Left ventricle myocardium superior (tissue), 1 donor: ENCODE data around the gene ZNF609. TPM values are rescaled to one million over a fixed set of nuclear protein-coding genes. Genes with fewer than 3 reads are reported as not detected.
"Not testable (repeated sequence)": the region's sequence is repeated elsewhere in the genome, so short reads cannot be mapped to it uniquely, and the experiment has no call there.

Source experiments
- ATAC-seq: fragments of 200-7000 bp; cut with Tn5 transposase; one replicate; pipeline ENCODE4 v1.9.1; 2020; ENCODE audit warnings: mild to moderate bottlenecking, moderate library complexity
- DNase-seq: peaks from one replicate; pipeline ENCODE4 v3.0.0-alpha.2; 2020
- intact Hi-C: fragments of 100-400 bp; cut with micrococcal nuclease; formaldehyde crosslinking; loops from one replicate; pipeline ENCODE4 v1.11.0; 2022
- total RNA-seq: library from RNA; stranded (reverse); fragmentation: NEBNext Ultra II Directional; extraction: Animal tissue kit (Norgen Biotek cat#: 25700); gene quantifications from one replicate; pipeline ENCODE4 v1.2.1, GENCODE V29; 2021
- donor health status: DM: no; HTN: yes; CAD: no; lungs with severe emphysema.

Gene ZNF609
- total RNA-seq, 1 donor from 2014 or later, result 17.7 TPM

DNA sequence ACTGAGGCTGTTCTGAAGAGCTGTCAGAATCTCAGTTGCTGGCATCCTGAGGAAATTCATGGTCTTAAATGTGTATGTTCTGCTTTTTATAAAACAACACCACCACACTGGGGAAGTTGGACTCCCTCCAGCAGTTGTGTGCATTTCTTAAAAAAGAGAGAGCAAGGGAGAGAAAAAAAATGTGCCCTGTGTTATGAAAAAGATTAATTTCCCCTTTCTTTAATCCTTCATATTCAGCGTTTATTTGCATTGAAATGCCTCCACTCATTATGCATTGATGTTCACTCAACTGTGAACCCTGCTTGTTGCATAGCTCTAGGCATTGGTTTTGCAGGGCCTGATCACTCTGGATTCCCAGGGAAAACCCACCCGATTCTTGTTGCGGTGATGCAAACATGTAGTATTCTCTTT, 4.4 kb upstream of the ZNF609 start:
- intact Hi-C loops, result no loop called here
- ATAC-seq, result no peak
- no peak for DNase-seq

DNA sequence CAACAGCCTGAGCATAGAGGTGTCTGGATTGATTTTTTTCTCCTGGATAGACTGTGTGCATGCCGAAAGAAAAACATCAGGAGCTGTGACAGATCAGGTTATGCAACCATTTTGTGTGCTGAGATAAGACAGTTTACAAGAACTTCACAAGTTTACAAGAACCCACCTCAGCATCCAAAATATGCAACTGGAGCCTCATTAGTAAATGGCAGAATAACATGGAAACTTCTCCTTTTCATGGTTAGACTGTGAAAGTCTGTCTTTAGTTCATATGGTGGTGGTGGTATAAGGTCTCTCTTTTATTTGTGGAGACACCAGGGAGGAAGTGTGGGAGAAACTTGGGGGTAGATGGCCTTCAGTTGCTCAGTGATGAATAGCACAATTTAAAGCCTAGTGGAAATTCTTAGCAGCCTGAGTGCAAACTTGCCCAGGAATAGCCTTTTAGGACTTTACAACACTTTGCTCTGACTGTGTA, 3.7 kb upstream of the ZNF609 start:
- intact Hi-C loops, result no loop called here
- ATAC-seq (no peak), DNase-seq (no peak)

DNA sequence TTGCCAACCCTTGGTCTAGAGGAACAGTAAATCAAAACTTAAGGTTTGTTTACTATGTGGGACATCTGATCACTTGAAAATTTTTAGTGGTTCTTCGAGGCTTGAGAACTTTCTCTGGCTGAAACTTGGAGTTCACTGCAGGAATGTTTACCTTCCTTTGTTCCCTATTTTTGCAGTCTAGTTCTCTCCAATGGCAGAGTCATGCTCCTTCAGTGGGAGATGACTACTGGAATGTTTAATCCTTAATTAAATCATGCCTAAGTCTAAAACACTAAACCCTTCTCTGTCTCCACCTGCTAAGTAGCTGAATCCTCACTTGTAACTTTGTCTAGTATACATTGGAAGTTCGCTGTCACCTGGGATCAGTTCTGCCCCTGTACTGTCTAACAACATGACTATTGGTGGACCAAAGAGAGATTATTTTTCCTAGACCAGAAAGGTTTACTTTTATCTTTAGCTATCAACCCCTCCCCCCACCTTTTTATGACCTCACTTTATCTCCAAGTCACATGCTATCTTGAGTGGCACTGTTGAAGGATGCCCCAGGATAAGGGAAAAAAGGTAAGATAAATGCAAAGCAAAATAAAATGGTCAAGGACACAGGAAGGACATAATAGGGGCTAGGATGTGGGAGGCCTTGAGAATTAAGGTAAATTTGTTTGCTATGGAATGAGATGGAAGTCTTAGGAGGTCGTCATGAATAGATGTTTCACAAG, 1.2 kb upstream of the ZNF609 start:
- intact Hi-C loops, result no loop called here
- DNase-seq (no peak), ATAC-seq (no peak)

DNA sequence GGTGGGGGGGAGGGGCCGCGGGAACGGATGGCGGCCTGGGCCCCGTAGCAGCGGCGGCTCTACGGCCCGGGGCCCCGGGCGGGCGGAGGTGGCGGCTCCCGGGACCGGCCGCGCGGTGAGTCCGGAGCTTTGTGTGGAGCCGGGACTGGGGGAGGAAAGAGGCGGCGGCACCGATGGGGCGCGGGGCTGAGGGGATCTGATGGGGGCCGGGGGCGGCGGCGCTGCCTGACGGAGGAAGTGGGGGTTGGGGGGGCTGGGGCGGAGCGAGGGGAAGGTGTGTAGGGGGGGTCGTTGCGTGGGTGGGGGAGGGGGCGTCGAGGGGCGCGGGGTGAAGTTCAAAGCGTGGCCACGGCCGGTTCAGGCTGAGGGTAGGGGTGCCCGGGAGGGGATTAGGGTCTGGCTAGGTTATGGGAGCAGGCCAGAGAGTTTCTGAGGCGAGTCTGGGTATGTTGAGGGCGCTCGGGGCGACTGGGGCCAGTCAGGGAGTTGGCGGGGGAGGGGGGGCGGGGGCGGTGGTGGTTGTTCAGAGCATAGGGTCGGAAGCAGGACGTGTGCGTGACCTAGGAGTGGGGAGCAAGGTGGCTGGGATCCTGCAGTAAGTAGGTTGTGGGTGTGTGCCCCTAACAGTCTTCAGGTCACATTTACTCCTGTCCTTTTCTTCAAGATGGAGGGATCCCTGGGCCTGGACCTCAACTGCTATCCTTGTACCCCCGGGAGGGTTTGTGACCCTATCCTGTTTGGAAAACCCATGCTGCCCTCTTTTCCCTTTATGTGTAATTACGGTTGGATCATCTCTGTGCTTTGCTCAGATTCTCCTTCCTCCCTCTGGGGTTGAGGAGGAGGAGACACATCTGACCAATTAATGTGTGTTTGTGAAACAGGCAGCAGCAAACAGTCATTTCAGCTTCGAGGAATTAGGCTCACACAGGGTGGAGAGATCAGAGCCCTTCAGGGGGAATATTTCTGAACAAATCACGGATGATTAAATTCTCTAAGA, 644 bp downstream of the ZNF609 start:
- intact Hi-C loops, result no loop called here
- DNase-seq (peak; percentile 35), ATAC-seq (peak; percentile 76)

DNA sequence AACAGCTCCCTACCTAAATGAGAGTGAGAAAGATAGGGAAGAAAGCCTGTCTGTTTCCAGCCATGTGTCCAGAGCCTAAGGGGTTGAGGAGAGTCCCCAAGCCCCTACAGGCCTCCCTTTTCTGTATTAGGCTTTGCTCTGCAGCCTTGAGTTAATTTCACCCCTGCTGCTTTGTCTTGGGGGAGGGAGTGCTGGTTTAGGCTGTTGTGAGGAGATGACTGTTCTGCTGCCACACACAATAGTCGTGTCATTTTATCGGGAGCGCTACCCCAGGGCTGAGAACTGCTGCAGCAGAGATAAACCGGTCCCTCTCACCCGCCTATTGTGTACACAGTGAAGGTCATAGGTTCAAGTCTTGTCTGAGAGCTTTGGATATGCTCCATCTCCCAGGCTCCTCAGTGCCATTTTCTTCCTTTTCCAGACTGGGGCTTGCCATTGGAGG, 1.4 kb downstream of the ZNF609 start:
- intact Hi-C loops, result no loop called here
- DNase-seq (no peak), ATAC-seq (peak; percentile 3)

DNA sequence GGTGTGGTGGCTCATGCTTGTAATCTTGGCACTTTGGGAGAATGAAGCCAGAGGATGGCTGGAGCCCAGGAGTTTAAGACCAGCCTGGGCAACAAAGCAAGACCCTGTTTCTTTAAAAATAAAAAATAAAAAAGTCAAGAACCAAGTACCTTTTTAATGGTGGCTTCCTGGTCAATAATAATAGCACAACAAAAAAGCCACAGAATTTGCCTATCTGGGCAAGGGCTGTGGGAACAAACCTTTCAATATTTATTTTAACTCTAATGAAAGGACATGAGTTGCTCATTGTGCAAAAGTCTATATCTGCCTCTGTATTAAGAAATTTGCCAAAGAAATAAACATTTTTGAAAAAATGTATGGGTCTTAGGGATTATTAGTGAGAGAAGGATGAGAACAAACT, 2.1 kb downstream of the ZNF609 start:
- no peak for ATAC-seq
- intact Hi-C loops, result no loop called here

DNA sequence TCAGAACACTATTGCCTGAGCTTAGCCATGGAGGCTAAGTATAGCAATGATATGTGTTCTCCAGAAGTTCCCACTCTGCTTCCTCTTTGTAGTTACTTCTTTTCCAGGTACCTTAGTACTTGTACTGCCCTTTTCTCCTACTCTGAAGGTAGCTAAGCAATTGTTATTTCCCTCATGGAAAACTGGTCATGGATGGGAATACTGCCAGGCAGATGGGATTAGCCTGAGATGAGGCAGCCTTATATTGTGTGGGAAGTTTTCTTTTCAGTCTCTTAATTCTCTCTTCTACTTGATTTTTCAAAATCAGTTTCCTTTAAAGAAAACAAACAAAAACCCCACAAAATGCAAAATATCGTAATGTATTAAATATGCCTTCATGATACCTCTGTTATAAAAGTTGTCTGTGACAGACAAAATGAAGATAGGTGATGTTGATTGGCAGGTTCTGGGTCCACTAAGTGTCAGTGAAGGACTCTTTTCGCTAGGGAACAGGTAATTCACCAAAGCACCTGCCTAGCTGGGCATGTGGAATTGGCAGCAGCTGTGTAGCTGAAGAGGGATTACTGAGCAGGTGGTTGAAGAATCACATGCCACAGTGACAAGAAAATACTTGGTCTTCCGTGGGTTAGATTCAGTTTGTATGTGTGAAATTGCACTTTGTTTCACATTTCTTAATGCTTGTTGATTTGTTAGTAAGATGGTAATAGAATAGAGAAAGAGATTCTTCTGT, 4.1 kb downstream of the ZNF609 start:
- no peak for ATAC-seq
- no peak for DNase-seq
- intact Hi-C loops, result no loop called here

More for the DNA sequence above, 2.1 kb downstream of the ZNF609 start:
- no peak for DNase-seq

DNA sequence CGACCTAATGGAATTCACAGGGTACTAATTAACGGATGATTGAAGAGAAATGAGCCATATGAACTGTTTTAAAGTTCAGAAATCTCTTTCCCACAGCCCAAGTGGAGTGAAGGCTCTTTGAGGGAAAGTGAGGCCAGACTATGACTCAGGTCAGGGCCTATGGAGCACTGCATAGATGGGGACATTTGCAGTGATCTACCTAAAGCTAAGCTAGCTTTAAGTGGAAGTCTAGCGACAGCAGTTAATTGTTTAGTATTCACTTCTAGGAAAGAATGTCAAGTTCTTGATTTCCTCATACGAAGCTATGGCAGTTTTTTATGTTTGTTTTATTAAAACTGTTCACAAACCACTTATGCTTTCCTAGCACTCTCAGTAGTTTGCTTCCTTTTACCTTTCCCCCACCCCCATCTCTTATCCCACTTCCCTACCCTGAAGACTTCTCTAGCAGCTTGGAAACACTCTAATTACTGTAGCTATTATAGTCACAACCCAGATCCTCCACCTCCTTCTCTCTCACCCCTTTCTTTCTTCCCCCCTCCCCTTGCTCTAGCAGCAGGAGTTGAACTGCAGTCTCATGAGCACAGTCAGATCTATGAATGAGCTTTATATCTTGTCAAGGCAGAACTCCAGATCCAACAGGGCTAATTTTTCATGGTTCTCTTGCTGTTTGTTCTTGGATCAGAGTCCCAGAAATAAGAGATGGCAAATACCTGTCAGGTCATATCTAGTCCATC, 6.2 kb downstream of the ZNF609 start:
- DNase-seq (no peak), ATAC-seq (no peak)
- intact Hi-C loops, result no loop called here

DNA sequence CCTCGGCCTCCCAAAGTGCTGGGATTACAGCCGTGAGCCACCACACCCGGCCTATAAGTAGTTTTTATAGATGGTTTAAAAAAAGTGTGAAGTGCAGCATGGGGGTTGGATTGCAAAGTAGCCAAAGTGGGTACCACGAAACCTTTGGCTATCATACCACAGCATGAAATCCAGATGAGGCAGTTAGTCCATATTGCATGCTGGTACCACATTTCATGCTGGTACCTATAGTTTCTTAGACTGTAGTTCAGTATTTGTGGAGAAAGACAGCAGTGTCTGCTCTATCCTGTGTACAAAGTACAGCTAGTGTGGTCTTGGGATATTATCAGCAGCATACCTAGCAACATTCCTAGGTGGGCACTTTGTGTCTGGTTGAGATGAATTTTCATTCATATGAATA, 11.8 kb downstream of the ZNF609 start:
- intact Hi-C loops, result no loop called here
- DNase-seq (no peak), ATAC-seq (no peak)

DNA sequence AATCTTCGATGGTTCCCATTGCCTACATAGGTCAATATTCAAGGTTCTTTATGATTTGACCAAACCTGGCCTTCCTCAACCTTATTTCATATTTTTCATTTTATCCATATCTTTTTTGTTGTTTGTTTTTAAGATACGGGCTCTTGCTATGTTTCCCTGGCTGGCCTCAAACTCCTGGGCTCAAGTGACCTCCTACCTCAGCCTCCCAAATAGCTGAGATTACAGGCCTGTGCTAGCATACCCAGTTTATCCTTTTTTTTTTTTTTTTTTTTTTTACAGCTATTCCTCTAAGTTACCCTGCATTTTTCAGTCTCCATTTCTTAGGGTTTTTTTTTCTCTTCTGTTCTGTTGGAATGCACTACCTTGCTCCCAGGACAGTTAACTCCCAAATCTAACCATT, 14.5 kb downstream of the ZNF609 start:
- intact Hi-C loops, result no loop called here
- ATAC-seq (no peak), DNase-seq (no peak)

DNA sequence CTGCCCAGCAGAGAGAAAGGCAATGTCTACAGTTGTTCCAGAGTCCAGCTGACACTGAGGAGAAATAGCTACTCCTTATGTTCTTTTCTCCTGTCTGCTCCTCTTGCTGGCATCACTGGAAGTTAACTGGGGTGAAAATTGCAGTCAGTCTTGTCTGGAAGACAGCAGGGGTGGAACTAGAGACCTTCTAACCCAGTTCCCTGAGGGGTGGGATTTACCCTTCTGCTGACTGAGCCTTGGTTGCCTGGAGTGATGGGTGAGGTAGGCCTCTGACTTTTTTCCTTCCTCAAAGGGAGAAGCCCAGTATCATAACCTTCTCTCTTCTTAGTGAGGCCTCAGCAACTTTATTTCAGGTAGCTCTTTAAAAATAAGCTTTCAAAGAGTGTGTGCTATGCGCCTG, 16.2 kb downstream of the ZNF609 start:
- no peak for ATAC-seq
- DNase-seq, result no peak
- intact Hi-C loops, result no loop called here

DNA sequence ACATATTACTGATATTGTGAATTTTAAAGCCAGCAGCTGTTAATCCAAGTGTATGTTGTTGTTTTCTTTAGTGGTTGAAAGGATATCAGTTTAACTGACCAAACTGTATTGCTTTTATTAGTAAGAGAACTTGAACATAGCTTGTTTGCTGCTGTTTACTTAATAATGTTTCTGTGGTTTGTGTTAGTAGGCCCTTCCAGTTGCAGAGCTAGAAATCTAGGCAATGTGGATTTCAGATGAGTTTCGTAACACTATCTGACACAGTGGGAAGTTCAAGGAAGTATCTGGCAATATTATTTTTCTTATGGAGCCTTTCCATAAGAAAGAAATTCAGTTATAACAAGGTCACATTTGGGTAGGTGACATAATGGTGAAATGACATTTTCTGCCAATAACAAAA, 18.5 kb downstream of the ZNF609 start:
- intact Hi-C loops, result no loop called here
- DNase-seq, result no peak
- ATAC-seq, result no peak

DNA sequence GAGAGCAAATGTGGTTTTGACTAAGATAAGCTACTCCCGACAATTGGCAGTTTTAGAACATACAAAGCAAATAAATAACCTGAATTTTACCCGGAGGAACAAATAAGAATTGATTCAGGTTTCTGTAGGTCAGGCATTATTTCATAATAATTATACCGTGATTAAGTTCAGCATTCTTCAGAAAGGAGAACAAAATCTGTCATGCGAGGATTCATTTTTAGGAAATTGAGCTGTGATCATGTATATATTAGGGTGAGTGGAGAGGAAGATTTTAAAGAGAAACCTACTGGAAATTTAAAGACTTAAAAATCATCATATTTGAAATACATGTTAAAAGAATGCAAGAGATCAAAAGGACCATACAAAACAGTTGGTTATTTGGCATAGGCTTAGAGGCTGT, 20.5 kb downstream of the ZNF609 start:
- intact Hi-C loops, result no loop called here
- DNase-seq (no peak), ATAC-seq (no peak)

DNA sequence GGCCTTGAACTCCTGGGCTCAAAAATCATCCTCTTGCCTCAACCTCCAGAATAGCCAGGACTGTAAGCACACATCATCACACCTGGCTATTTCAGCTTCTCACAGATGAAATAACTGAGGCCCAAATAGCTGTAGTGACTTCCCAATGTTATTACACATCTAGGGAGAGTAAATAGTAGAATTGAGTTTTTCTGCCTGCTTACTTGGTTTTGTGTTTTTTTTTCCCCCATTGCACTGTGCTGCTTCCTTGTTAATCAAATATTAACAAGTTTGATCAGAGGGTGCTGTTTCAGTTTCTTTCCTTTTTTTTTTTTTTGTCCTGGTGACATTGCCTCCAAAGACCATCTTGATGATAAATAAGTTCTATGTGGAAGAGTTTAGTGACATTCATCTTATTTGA, 23.4 kb downstream of the ZNF609 start:
- intact Hi-C loops, result no loop called here
- DNase-seq (no peak), ATAC-seq (no peak)

DNA sequence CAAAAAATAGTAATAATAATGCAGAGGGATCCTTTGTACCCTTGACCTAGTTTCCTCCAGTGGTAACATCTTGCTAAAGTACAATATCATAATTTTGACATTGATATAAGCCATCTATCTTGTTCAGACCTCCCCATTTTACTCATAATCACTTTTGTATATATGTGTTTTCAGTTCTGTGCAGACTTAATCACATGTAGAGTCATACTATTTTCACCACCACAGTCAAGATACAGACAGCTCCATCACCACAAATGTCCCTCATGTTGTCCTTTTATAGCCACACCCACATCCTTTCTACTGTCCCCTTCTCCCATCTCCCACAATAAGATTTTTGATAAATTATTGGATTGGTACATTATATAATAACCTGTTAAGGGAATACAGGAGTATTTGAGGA, 25.4 kb downstream of the ZNF609 start:
- intact Hi-C loops, result no loop called here
- DNase-seq (no peak), ATAC-seq (no peak)

DNA sequence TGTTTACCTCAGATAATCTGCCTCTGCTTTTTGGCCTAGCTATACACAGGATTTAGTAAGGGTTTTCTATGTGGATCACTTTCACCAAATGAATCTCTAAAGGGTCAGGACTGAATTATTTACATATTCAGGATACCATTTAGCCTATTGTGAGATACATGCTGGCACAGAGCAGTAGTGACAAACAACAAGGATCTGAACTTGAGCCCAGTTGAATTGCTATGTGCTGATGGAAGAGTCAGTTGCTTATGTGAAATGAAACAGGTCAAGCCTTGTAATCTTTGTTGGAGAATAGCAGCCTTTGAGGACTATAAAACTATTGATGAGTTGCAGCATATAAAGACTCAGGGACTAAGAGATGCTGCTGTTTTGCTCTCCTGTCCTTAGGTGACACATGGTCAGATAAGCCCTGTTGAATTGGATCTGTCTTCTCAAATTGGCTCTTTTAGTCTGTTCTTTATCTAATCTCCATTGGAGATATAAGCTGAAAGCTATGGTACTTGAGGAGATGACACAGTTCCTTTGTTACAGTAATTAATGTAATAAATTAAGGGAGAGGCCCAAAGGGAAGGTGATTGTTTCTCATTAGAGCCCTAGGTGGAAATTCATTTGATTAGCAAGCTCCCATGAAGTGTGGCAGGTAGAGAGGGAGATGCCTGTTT, 30.4 kb downstream of the ZNF609 start:
- peak; percentile 28 for ATAC-seq
- intact Hi-C loops, result no loop called here
- DNase-seq, result no peak

DNA sequence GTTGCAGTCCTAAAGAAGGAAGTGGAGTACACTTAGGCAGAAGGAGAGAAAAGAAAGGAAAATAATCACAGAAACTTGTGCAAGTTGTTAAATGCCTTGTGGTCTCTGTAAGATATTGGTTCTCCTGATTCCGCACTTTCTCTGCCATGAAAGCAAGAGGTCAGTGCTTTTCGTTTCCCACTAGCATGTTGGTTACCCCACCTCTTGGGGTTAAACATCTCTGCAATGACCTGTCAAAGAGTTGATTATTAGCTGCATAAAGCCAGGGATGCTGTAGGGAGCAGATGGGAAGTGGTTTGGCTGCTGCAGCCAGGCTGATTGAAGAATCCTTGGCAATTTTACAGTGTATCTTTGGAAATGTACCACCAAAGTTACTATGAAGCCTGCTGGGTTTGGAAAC, 33.3 kb downstream of the ZNF609 start:
- ATAC-seq (no peak), DNase-seq (no peak)
- intact Hi-C loops, result no loop called here

DNA sequence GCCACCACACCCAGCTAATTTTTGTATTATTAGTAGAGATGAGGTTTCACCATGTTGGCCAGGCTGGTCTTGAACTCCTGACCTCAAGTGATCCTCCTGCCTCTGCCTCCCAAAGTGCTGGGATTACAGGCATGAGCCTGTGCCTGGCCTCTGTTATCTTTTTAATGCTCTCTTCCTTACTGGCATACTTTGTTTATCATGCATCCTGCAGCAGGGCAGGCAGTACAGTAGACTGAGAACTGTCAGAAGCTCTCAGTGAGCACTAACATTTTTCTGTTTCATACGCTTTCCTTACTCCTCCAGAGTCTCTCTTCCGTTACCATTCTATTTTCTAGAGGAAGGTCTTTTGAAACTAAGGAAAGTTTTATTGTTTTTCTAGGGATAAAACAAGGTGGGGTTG, 35.6 kb downstream of the ZNF609 start:
- DNase-seq, ATAC-seq, intact Hi-C loops: not testable (repeated sequence)
